ENCODE data around the gene DIDO1. TPM values are rescaled to one million over a fixed set of nuclear protein-coding genes. Genes with fewer than 3 reads are reported as not detected.
"Not testable (repeated sequence)": the region's sequence is repeated elsewhere in the genome, so short reads cannot be mapped to it uniquely, and the experiment has no call there.

DIDO1 gene
- total RNA-seq, 3 donors from 2014 or later = 59.8 to 83.1 (median 64.9) TPM

GRCh38 chr20:62961310-62961783 lies 35.0 kb upstream of the DIDO1 start:
- H3K27me3 ChIP-seq = no peaks in the 10 kb centered on the region
- H3K4me3 ChIP-seq = peak overlapping the region in 1 of 3 donors; percentile 11
- TF ChIP-seq POLR2AphosphoS5 (IDR thresholded peaks at IDR 0.05) (no peak), POLR2A (IDR thresholded peaks at IDR 0.05) (no peak), CTCF (IDR thresholded peaks at IDR 0.05) (no peak)
- DNase-seq (ENCODE audit: low spot score in 2 of 2) = peak in 1 of 2 donors; percentile 40
- no peaks in the 10 kb centered on the region for H3K9me3 ChIP-seq
- no peaks in the 10 kb centered on the region for H3K4me1 ChIP-seq
- H3K36me3 ChIP-seq = no peaks in the 10 kb centered on the region
- H3K27ac ChIP-seq = peak overlapping the region; percentile 62 to 75
- intact Hi-C loops (cut with DNase I; ENCODE audit: low total_unique reads) = no loop called here

GRCh38 chr20:62960446-62961309 lies 34.4 kb upstream of the DIDO1 start:
- DNase-seq (ENCODE audit: low spot score in 2 of 2); H3K27ac ChIP-seq; H3K27me3 ChIP-seq; H3K36me3 ChIP-seq; intact Hi-C loops (cut with DNase I; ENCODE audit: low total_unique reads); H3K9me3 ChIP-seq; H3K4me1 ChIP-seq; H3K4me3 ChIP-seq: not testable (repeated sequence)

- Histone ChIP-seq H3K9me3 (no peaks in the 10 kb centered on the region), H3K4me3 (no peak overlapping the region), H3K27me3 (no peaks in the 10 kb centered on the region), H3K4me1 (peaks cover 0 to 2% of the 10 kb centered on the region in 2 donors), H3K27ac (no peak overlapping the region), H3K36me3 (no peaks in the 10 kb centered on the region)
- TF ChIP-seq POLR2A (IDR thresholded peaks at IDR 0.05) (no peak), CTCF (IDR thresholded peaks at IDR 0.05) (no peak), POLR2AphosphoS5 (IDR thresholded peaks at IDR 0.05) (no peak)
- intact Hi-C loops (cut with DNase I; ENCODE audit: low total_unique reads) = no loop called here
- no peak for DNase-seq (ENCODE audit: low spot score in 2 of 2)
These were observed 33.7 kb upstream of the DIDO1 start for GRCh38 chr20:62959998-62960436.

GRCh38 chr20:62959101-62959971 lies 33.0 kb upstream of the DIDO1 start:
- intact Hi-C loops (cut with DNase I; ENCODE audit: low total_unique reads) = no loop called here
- Histone ChIP-seq H3K27me3 (no peaks in the 10 kb centered on the region), H3K4me1 (peaks cover 0 to 2% of the 10 kb centered on the region in 2 donors), H3K27ac (no peak overlapping the region), H3K4me3 (no peak overlapping the region), H3K9me3 (no peaks in the 10 kb centered on the region), H3K36me3 (no peaks in the 10 kb centered on the region)
- no peak for TF ChIP-seq POLR2A (IDR thresholded peaks at IDR 0.05)
- TF ChIP-seq POLR2AphosphoS5 (IDR thresholded peaks at IDR 0.05) = no peak
- no peak for TF ChIP-seq CTCF (IDR thresholded peaks at IDR 0.05)
- DNase-seq (ENCODE audit: low spot score in 2 of 2) = no peak

GRCh38 chr20:62958388-62959100 lies 32.2 kb upstream of the DIDO1 start:
- H3K9me3 ChIP-seq = no peaks in the 10 kb centered on the region
- DNase-seq (ENCODE audit: low spot score in 2 of 2) = no peak
- H3K4me3 ChIP-seq = no peak overlapping the region
- peaks cover 0 to 5% of the 10 kb centered on the region in 2 donors for H3K4me1 ChIP-seq
- no peak overlapping the region for H3K27ac ChIP-seq
- H3K27me3 ChIP-seq = no peaks in the 10 kb centered on the region
- H3K36me3 ChIP-seq = no peaks in the 10 kb centered on the region
- intact Hi-C loops (cut with DNase I; ENCODE audit: low total_unique reads) = no loop called here
- no peak for TF ChIP-seq POLR2A (IDR thresholded peaks at IDR 0.05)
